AG09309 (cell line): ENCODE data around the gene WSCD2.

Experiments
- DNase-seq: peaks from one replicate; pipeline ENCODE4 v3.0.0-alpha.2; 2010; ENCODE audit warnings: low read depth
- H3K4me3 ChIP-seq: 2 replicates; pipeline ENCODE4 v1.5.1; 2011; ENCODE audit warnings: mild to moderate bottlenecking, low read depth, low read length, moderate library complexity; ENCODE audit not compliant: control insufficient read depth
- TF ChIP-seq, protein P1 (sequence below): IDR thresholded peaks from 2 replicates; pipeline ENCODE4 v1.5.1; 2011; ENCODE audit warnings: mild to moderate bottlenecking, low read depth, low read length, inconsistent platforms; ENCODE audit not compliant: insufficient read depth, control insufficient read depth; ENCODE audit errors: missing control alignments

Gene WSCD2

DNA sequence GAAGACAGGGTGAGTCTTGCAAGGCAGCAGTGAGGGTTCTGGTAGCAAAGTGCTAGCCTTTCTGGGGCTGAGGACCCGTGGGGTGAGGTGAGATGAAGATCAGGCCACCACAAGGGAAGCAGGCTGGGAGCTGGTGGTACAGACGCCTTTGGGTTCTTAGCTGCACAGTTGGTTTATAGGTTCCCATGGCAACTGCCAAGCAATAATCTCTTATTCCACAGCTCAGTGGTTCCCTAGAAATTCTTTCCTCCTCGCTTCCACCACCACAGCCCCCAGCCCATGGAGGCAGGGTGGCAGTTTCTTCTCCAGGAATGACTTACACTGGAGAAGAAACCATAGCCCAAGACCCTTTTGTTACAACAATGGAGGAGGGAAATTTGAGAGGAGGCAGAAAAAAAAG is 127.9 kb downstream of the WSCD2 start:
- H3K4me3 ChIP-seq: no peak overlapping the region
- no peak for DNase-seq
- TF ChIP-seq, protein P1, sequence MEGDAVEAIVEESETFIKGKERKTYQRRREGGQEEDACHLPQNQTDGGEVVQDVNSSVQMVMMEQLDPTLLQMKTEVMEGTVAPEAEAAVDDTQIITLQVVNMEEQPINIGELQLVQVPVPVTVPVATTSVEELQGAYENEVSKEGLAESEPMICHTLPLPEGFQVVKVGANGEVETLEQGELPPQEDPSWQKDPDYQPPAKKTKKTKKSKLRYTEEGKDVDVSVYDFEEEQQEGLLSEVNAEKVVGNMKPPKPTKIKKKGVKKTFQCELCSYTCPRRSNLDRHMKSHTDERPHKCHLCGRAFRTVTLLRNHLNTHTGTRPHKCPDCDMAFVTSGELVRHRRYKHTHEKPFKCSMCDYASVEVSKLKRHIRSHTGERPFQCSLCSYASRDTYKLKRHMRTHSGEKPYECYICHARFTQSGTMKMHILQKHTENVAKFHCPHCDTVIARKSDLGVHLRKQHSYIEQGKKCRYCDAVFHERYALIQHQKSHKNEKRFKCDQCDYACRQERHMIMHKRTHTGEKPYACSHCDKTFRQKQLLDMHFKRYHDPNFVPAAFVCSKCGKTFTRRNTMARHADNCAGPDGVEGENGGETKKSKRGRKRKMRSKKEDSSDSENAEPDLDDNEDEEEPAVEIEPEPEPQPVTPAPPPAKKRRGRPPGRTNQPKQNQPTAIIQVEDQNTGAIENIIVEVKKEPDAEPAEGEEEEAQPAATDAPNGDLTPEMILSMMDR: no peak

DNA sequence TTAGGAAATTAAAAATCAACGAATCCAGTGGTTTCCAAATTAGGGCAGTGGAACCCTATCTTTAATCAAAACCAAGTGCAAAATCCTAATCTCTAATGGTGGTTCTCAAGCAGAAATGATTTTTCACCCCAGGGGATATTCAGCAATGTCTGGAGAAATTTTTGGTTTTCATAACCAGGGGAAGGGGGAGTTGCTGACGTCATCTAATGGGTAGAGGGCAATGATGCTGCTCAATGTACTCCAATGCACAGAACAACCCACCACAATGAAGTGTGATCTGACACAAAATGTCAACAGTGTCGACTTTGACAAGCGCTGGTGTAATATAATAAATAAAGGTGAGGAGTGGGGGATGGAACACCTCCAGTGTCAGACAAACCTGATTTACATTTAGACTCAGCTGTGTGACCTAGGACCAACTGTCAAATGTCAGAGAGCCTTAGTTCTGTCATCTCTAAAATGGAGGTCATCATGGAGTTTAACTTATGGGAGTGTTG is 128.6 kb downstream of the WSCD2 start:
- no peak overlapping the region for H3K4me3 ChIP-seq
- TF ChIP-seq, protein P1: no peak
- DNase-seq: no peak

DNA sequence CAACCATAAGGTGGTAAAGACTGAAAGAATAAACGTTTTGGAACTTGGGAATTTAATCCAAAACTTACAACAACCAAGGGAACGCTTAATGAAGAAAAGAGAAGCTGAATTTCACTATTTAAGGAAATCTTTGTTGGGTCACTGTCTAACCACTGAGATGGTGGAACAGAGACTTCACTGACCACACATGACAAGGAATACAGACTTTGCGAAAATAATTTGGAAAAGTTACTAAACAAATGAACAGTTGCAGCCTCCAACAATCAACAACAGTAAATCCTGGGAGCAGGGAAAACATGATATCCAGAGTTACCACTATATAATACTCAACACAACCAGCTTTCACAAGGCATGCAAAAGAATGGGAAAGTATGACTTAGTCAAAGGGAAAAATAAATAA is 131.0 kb downstream of the WSCD2 start:
- H3K4me3 ChIP-seq: no peak overlapping the region
- DNase-seq: no peak
- TF ChIP-seq, protein P1: no peak

DNA sequence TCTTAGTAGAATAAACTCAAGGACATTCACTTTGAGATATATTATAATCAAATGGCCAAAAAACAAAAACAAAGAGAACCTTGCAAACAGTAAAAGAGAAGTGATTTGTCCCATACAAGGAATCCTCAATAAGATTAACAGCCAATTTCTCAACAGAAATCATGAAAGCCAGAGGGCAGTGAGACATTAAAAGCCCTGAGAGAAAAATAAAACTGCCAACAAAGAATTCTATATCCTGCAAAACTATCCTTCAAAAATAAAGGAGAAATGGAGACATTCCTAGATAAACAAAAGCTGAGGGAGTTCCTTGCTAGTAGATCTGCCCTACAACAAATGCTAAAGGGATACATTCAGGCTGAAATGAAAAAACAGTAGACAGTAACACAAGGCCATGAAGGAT is 131.9 kb downstream of the WSCD2 start:
- TF ChIP-seq, protein P1: no peak
- no peak for DNase-seq
- H3K4me3 ChIP-seq: no peak overlapping the region

DNA sequence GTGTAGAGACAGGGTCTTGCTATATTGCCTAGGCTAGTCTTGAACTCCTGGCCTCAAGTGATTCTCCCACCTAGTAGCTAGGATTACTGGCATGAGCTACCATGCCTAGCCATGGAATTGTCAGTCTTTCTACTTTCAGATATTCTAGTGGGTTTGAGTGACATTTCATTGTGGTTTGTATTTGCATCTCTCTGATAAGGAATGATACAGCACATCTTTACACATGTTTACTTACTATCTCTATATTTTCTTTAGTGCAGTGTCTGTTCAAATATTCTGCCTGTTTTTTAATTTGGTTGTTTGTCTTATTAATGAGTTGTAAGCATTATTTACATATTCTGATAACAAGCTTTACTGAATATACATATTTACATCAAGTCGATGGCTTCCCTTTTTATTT is 136.4 kb downstream of the WSCD2 start:
- H3K4me3 ChIP-seq: no peak overlapping the region
- TF ChIP-seq, protein P1: no peak
- DNase-seq: no peak

DNA sequence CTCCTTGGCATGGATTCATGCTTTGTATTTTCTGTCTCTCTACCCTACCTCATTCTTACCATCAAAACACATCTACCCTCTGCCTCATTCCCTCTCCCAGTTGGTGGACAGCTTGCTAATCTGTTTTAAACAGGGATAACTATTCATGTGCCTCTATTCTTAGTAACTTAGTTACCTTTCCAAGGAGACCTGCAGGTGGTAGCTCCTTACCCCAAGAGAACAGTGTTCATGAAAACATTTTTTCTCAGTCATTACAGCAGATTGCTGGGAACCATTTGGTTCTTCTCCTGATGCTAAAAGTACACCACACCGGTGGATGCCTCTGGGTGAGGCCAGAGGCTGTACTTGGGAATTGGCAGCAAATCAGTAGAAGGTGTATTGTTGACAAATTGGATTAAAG is 137.0 kb downstream of the WSCD2 start:
- no peak for DNase-seq
- H3K4me3 ChIP-seq: no peak overlapping the region
- TF ChIP-seq, protein P1: no peak

DNA sequence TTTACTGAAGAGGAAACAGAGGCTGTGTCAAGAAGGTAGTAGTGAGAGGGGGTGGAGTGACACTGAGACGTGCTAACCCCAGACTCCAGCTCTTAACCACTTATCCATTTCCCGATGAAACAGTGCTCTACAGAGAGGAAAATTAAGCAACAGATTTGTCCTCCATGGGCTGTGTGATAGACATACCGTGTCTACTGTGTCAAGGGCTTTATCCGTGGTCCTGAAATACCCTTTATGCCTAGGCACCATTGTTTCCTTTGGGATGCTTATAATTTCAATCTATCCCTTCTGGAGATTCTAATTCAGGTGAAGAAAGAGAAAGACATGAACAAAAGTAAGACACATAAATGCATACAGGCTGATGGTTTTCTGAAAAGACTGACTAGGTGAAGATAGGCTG is 138.4 kb downstream of the WSCD2 start:
- H3K4me3 ChIP-seq: no peak overlapping the region
- TF ChIP-seq, protein P1: no peak
- no peak for DNase-seq
